H1 (cell line): ENCODE data around the gene SEC61A1. TPM values are rescaled to one million over a fixed set of nuclear protein-coding genes. Genes with fewer than 3 reads are reported as not detected.

Experiments
- CTCF ChIA-PET: fragments of 300-600 bp; sonication (Branson Sonifier 250); formaldehyde crosslinking; loops from one replicate; lab custom pipeline; 2021; ENCODE audit not compliant: partially characterized antibody; lab: Charles Lee
- POLR2A ChIA-PET: fragments of 300-600 bp; sonication (Branson Sonifier 250); formaldehyde crosslinking; loops from one replicate; lab custom pipeline; 2021; ENCODE audit warnings: inconsistent platforms; ENCODE audit not compliant: partially characterized antibody; lab: Charles Lee
- DNase-seq, 2 experiments: peaks; one replicate each; pipeline versions ENCODE4 v3.0.0 to v3.0.0-alpha.2; 2010 to 2022; ENCODE audit warnings: low spot score in 2 of 2, low read depth in 1 of 2, mixed read lengths in 1 of 2
- FAIRE-seq: peaks from 2 replicates; lab custom pipeline; 2011; peaks lifted over from hg19 to GRCh38; lab: Jason Lieb, UNC
- H2AFZ ChIP-seq: 2 replicates; pipeline ENCODE4 v1.8.1; 2012; ENCODE audit warnings: low read length, inconsistent platforms
- H2AK5ac ChIP-seq: 2 replicates; pipeline ENCODE4 v1.6.1; 2013; ENCODE audit warnings: low read depth, low read length
- H2BK120ac ChIP-seq: replicated peaks from 2 replicates; pipeline ENCODE3; 2013; ENCODE audit warnings: low read depth, low read length, inconsistent platforms
- H2BK12ac ChIP-seq: 2 replicates; pipeline ENCODE4 v1.6.1; 2013; ENCODE audit warnings: low read depth, low read length
- H2BK15ac ChIP-seq: 2 replicates; pipeline ENCODE4 v1.6.1; 2013; ENCODE audit warnings: low read length
- H2BK20ac ChIP-seq: 2 replicates; pipeline ENCODE4 v1.6.1; 2013; ENCODE audit warnings: low read length
- H2BK5ac ChIP-seq: 2 replicates; pipeline ENCODE4 v1.6.1; 2013; ENCODE audit warnings: low read depth, low read length
- H3K14ac ChIP-seq: 2 replicates; pipeline ENCODE4 v1.6.1; 2013; ENCODE audit warnings: inconsistent platforms; ENCODE audit not compliant: insufficient read length
- H3K18ac ChIP-seq: 2 replicates; pipeline ENCODE4 v1.6.1; 2013; ENCODE audit warnings: low read length; ENCODE audit errors: extremely low read depth
- H3K23ac ChIP-seq: 2 replicates; pipeline ENCODE4 v1.6.1; 2013; ENCODE audit warnings: inconsistent platforms; ENCODE audit not compliant: insufficient read length
- H3K23me2 ChIP-seq: 2 replicates; pipeline ENCODE4 v1.6.1; 2013; ENCODE audit warnings: low read depth, low read length
- H3K27ac ChIP-seq: 2 replicates; pipeline ENCODE4 v1.6.1; 2011; ENCODE audit warnings: low read depth, low read length, inconsistent platforms
- H3K27me3 ChIP-seq, 4 experiments: replicated peaks in 1 of 4; 1 replicate in 1 of 4; 2 replicates in 3 of 4; pipeline versions ENCODE4 v1.6.1 to v1.8.1; 2011 to 2013; ENCODE audit warnings: low read length in 3 of 4, mild to moderate bottlenecking in 3 of 4, inconsistent platforms in 2 of 4, mixed read lengths in 2 of 4, moderate library complexity in 1 of 4; ENCODE audit not compliant: control insufficient read depth in 3 of 4, insufficient read depth in 3 of 4; ENCODE audit errors: extremely low read depth in 1 of 4
- H3K36me3 ChIP-seq, 4 experiments: 2 replicates each; pipeline versions ENCODE4 v1.6.1 to v1.8.1; 2011 to 2013; ENCODE audit warnings: mild to moderate bottlenecking in 4 of 4, low read length in 3 of 4, moderate library complexity in 2 of 4, control low read depth in 1 of 4, inconsistent platforms in 1 of 4; ENCODE audit not compliant: insufficient read depth in 4 of 4, control insufficient read depth in 2 of 4
- H3K4ac ChIP-seq: replicated peaks from 2 replicates; pipeline ENCODE3; 2013; ENCODE audit warnings: low read length, low read depth, mixed read lengths, inconsistent platforms; ENCODE audit not compliant: insufficient read length
- H3K4me1 ChIP-seq, 4 experiments: replicated peaks in 1 of 4; 1 replicate in 1 of 4; 2 replicates in 3 of 4; pipeline versions ENCODE4 v1.6.1 to v1.8.1; 2011 to 2013; ENCODE audit warnings: low read length in 3 of 4, inconsistent platforms in 2 of 4, mixed read lengths in 1 of 4; ENCODE audit not compliant: insufficient read depth in 4 of 4, control insufficient read depth in 3 of 4
- H3K4me2 ChIP-seq, 2 experiments: 2 replicates each; pipeline versions ENCODE4 v1.6.1 to v1.8.1; 2011 to 2013; ENCODE audit warnings: low read depth in 2 of 2, low read length in 2 of 2, control low read depth in 1 of 2, inconsistent platforms in 1 of 2, mild to moderate bottlenecking in 1 of 2; ENCODE audit not compliant: insufficient read depth in 1 of 2
- H3K4me3 ChIP-seq, 4 experiments: fragments of 200-600, 300-600 bp in 1 of 4; sonication (generic), shearing (Covaris generic), sonication (Bioruptor Twin) in 1 of 4; 2 replicates each; pipeline versions ENCODE4 v1.5.1 to v1.8.1; 2011 to 2016; ENCODE audit warnings: low read length in 4 of 4, low read depth in 3 of 4, control low read depth in 2 of 4, inconsistent platforms in 2 of 4, mild to moderate bottlenecking in 2 of 4, mixed read lengths in 1 of 4, moderate library complexity in 1 of 4; ENCODE audit not compliant: insufficient read depth in 2 of 4; ENCODE audit errors: extremely low read depth in 1 of 4
- H3K56ac ChIP-seq: replicated peaks from 2 replicates; pipeline ENCODE3; 2013; ENCODE audit warnings: low read depth, mild to moderate bottlenecking, mixed read lengths, low read length, inconsistent platforms; ENCODE audit not compliant: insufficient read length
- H3K79me1 ChIP-seq: 2 replicates; pipeline ENCODE4 v1.6.1; 2013; ENCODE audit warnings: low read depth, low read length, control low read depth
- H3K79me2 ChIP-seq, 2 experiments: 2 replicates each; pipeline versions ENCODE4 v1.6.1 to v1.8.1; 2012 to 2013; ENCODE audit warnings: low read length in 2 of 2, mild to moderate bottlenecking in 2 of 2, inconsistent platforms in 1 of 2; ENCODE audit not compliant: insufficient read depth in 2 of 2, control insufficient read depth in 1 of 2
- H3K9ac ChIP-seq, 4 experiments: replicated peaks in 1 of 4; 1 replicate in 1 of 4; 2 replicates in 3 of 4; pipeline versions ENCODE4 v1.6.1 to v1.8.1; 2011 to 2013; ENCODE audit warnings: low read depth in 3 of 4, low read length in 3 of 4, control low read depth in 2 of 4, mild to moderate bottlenecking in 2 of 4, moderate library complexity in 2 of 4, inconsistent platforms in 1 of 4; ENCODE audit errors: extremely low read depth in 1 of 4
- H3K9me3 ChIP-seq, 2 experiments: 2 replicates each; pipeline versions ENCODE4 v1.6.1 to v1.8.1; 2012 to 2013; ENCODE audit warnings: mild to moderate bottlenecking in 2 of 2, moderate library complexity in 2 of 2, control low read depth in 1 of 2, inconsistent platforms in 1 of 2, low read depth in 1 of 2, low read length in 1 of 2, mixed read lengths in 1 of 2; ENCODE audit not compliant: insufficient read depth in 2 of 2
- H4K20me1 ChIP-seq, 2 experiments: replicated peaks in 1 of 2; 2 replicates each; pipeline versions ENCODE3 to v1.8.1; 2011 to 2013; ENCODE audit warnings: inconsistent platforms in 2 of 2, low read length in 2 of 2, mild to moderate bottlenecking in 1 of 2; ENCODE audit not compliant: insufficient read depth in 2 of 2, control insufficient read depth in 1 of 2
- H4K5ac ChIP-seq: 2 replicates; pipeline ENCODE4 v1.6.1; 2013; ENCODE audit warnings: low read length, low read depth, mixed read lengths, inconsistent platforms; ENCODE audit not compliant: insufficient read length
- H4K8ac ChIP-seq: 2 replicates; pipeline ENCODE4 v1.8.0; 2013; ENCODE audit warnings: mild to moderate bottlenecking, moderate library complexity, low read length, inconsistent platforms; ENCODE audit not compliant: insufficient read depth; ENCODE audit errors: extremely low read depth
- H4K91ac ChIP-seq: replicated peaks from 2 replicates; pipeline ENCODE3; 2013; ENCODE audit warnings: low read length, mixed read lengths, inconsistent platforms; ENCODE audit not compliant: insufficient read length
- BACH1 ChIP-seq: IDR thresholded peaks from 2 replicates; pipeline ENCODE4 v1.6.1; 2012; ENCODE audit warnings: low read length, improper control_type of control experiment
- BCL11A ChIP-seq, 2 experiments: IDR thresholded peaks; one replicate each; pipeline ENCODE4 v1.6.1; 2011; ENCODE audit warnings: low read depth in 2 of 2, low read length in 2 of 2, mild to moderate bottlenecking in 2 of 2
- CHD1 ChIP-seq: IDR thresholded peaks from 2 replicates; pipeline ENCODE4 v1.6.1; 2012; ENCODE audit warnings: low read depth, low read length, improper control_type of control experiment
- E2F6 ChIP-seq: IDR thresholded peaks from 2 replicates; pipeline ENCODE4 v1.6.1; 2012; ENCODE audit warnings: inconsistent platforms
- FOSL1 ChIP-seq: IDR thresholded peaks from 2 replicates; pipeline ENCODE4 v1.6.1; 2011; ENCODE audit warnings: mild to moderate bottlenecking, low read depth, low read length, moderate library complexity; ENCODE audit not compliant: insufficient read depth
- KDM1A ChIP-seq: fragments of 200-600, 300-600 bp; sonication (generic); IDR thresholded peaks from 2 replicates; pipeline ENCODE4 v1.7.1; 2016; ENCODE audit warnings: mild to moderate bottlenecking, low read length, borderline replicate concordance
- KDM5A ChIP-seq: fragments of 200-600 bp; IDR thresholded peaks from 2 replicates; pipeline ENCODE4 v1.7.1; 2012; ENCODE audit warnings: mild to moderate bottlenecking, low read length, inconsistent platforms, mixed read lengths
- NANOG ChIP-seq: IDR thresholded peaks from 2 replicates; pipeline ENCODE4 v1.6.1; 2011; ENCODE audit warnings: low read length, low read depth, mild to moderate bottlenecking, inconsistent platforms; ENCODE audit not compliant: insufficient read depth, poor library complexity, severe bottlenecking
- PHF8 ChIP-seq: fragments of 200-600 bp; sonication (generic); conservative IDR thresholded peaks from 2 replicates; pipeline ENCODE4 v1.7.1; 2012; ENCODE audit warnings: low read depth, mild to moderate bottlenecking, inconsistent platforms, low read length, moderate library complexity
- POLR2A ChIP-seq, 2 experiments: IDR thresholded peaks; 1 replicate in 1 of 2; 2 replicates in 1 of 2; pipeline ENCODE4 v1.6.1; 2011; ENCODE audit warnings: low read depth in 2 of 2, low read length in 2 of 2, mild to moderate bottlenecking in 2 of 2; ENCODE audit errors: control extremely low read depth in 1 of 2
- RAD21 ChIP-seq, 2 experiments: IDR thresholded peaks in 1 of 2; conservative IDR thresholded peaks in 1 of 2; 2 replicates each; pipeline ENCODE4 v1.6.1; 2011; ENCODE audit warnings: low read depth in 2 of 2, low read length in 2 of 2, improper control_type of control experiment in 1 of 2, inconsistent platforms in 1 of 2, mild to moderate bottlenecking in 1 of 2, moderate library complexity in 1 of 2
- SP4 ChIP-seq: IDR thresholded peaks from 2 replicates; pipeline ENCODE4 v1.6.1; 2012; ENCODE audit warnings: low read length, inconsistent platforms
- WGBS, 2 experiments: shearing (Covaris generic) in 1 of 2; methylation state at CpG; one replicate each; pipeline versions ENCODE4 v1.1.6 to v1.1.7; 2013 to 2015; ENCODE audit warnings: low lambda C conversion rate in 2 of 2, mixed read lengths in 2 of 2, inconsistent platforms in 1 of 2, low coverage in 1 of 2, missing lambda C conversion rate in 1 of 2; ENCODE audit not compliant: insufficient replicate concordance in 2 of 2, insufficient coverage in 1 of 2, insufficient read length in 1 of 2; ENCODE audit errors: extremely low coverage in 1 of 2, missing lambda C conversion rate in 1 of 2; 5-methylcytosine and 5-hydroxymethylcytosine counted together
- polyA plus RNA-seq, 7 experiments: library from polyadenylated mRNA; depleted of rRNA in 3 of 7; stranded (reverse) in 5 of 7; unstranded in 2 of 7; fragments of >200 nt in 5 of 7; fragments of 200-250 nt in 2 of 7; gene quantifications; 1 replicate in 5 of 7; 2 replicates in 1 of 7; 4 replicates in 1 of 7; pipeline versions ENCODE4 v1.2.1 to v1.2.3, GENCODE V29; 2011 to 2013; ENCODE audit warnings: missing spikeins in 2 of 7, mixed read lengths in 2 of 7
- total RNA-seq: library from RNA; stranded (reverse); fragmentation: NEBNext Ultra II Directional; extraction: Animal tissue kit (Norgen Biotek cat#: 25700); gene quantifications from 2 replicates; pipeline ENCODE4 v1.2.1, GENCODE V29; 2021

The SEC61A1 gene
- total and polyA plus RNA-seq, 2 of the 8 experiments (the other 6 are each of a cell fraction or from before 2014, with no cell fraction given), result 133 to 165 TPM

DNA sequence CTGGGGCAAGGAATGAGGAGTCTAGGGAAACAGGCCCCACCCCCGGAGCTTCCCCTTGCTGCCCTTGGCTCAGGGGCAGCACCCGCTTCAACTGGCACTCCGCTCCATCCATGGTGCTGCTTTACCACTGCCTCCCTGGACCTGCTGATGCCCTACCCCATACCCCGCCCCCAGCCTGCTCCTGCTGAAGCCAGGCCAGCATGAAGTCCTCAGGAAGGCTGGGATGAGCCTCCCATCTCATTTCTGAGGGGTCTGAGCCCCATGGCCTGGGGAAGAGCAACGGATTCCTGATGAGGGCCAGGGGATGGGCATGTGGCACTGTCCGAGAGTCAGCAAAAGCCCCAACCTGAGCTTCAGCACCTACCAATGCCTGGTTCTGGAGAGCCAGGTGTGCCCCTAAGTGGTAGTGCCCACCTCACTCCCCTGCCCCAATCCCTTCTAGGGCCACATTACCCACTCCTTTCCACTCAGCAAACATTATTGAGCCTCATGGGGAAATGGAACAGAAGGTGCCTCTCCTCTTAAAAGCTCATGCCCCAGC is 21.0 kb downstream of the SEC61A1 start:
- Histone ChIP-seq H4K5ac (no peak overlapping the region), H3K14ac (no peak overlapping the region), H3K23me2 (peaks cover 9% of the 10 kb centered on the region; the same call in 1 of the 2 replicates), H2BK15ac (no peak overlapping the region), H4K8ac (no peak overlapping the region), H2AFZ (no peak overlapping the region), H3K4me1 (peaks cover 5 to 22% (median 14%) of the 10 kb centered on the region in 4 experiments), H3K4me3 (no peak overlapping the region), H3K4ac (no peak overlapping the region), H3K23ac (no peak overlapping the region), H3K56ac (no peak overlapping the region), H3K18ac (no peak overlapping the region), H3K27me3 (peaks cover 0 to 9% (median 4%) of the 10 kb centered on the region in 4 experiments; a peak in 5 of 7 replicates), H4K91ac (no peak overlapping the region), H3K79me1 (peaks cover 4% of the 10 kb centered on the region; the same call in 1 of the 2 replicates), H3K9me3 (no peaks in the 10 kb centered on the region), H3K79me2 (no peaks in the 10 kb centered on the region), H2BK5ac (no peak overlapping the region), H3K36me3 (peaks cover 20 to 44% (median 34%) of the 10 kb centered on the region in 4 experiments), H2BK12ac (no peak overlapping the region), H2BK20ac (no peak overlapping the region), H4K20me1 (peaks cover 20 to 26% of the 10 kb centered on the region in 2 experiments), H3K27ac (no peak overlapping the region), H2BK120ac (no peak overlapping the region), H2AK5ac (no peak overlapping the region), H3K4me2 (no peak overlapping the region), H3K9ac (no peak overlapping the region)
- ChIA-PET POLR2A (interaction anchor here (0.7 to 1.6 kb wide), 5 partner anchors 8 to 50 kb away, joined by 3 to 5 read pairs (median 3); partner anchors contain the start of genes RUVBL1 and SEC61A1), CTCF (interaction anchor here (0.8 to 1.8 kb wide), 5 partner anchors 8 to 60 kb away, joined by 3 to 9 read pairs (median 4); no protein-coding TSS in a partner anchor)
- no peak for FAIRE-seq
- 75% methylated on average over 3 of the region's 6 CpGs; no CpG with 5 or more reads in 1 of the 2 experiments for WGBS, 2 experiments
- DNase-seq, result no peak
- TF ChIP-seq PHF8 (no peak), POLR2A (IDR thresholded peaks at IDR 0.05; ENCODE audit: control extremely low read depth in 1 of 2, low read depth in 2 of 2, low read length in 2 of 2) (no peak), KDM1A (no peak), CHD1 (no peak), BCL11A (IDR thresholded peaks at IDR 0.05; ENCODE audit: low read depth in 2 of 2, low read length in 2 of 2) (no peak), KDM5A (no peak), SP4 (no peak), FOSL1 (no peak), BACH1 (no peak), NANOG (no peak), RAD21 (IDR thresholded peaks at IDR 0.05 in 1 of 2, conservative IDR thresholded peaks at IDR 0.05 in 1 of 2; ENCODE audit: low read depth in 2 of 2, low read length in 2 of 2) (no peak), E2F6 (no peak)
